Measurements from ENCODE around the gene ABCC5. TPM values are rescaled to one million over a fixed set of nuclear protein-coding genes. Genes with fewer than 3 reads are reported as not detected.
"Not testable (repeated sequence)": the region's sequence is repeated elsewhere in the genome, so short reads cannot be mapped to it uniquely, and the experiment has no call there.

Gene ABCC5
- total and polyA plus RNA-seq, 2 experiments from 2014 or later = 14.7 to 17.1 TPM

GRCh38 chr3:184042617-184043016 is 24.9 kb upstream of the ABCC5 start:
- Histone ChIP-seq H3K9me2 (ENCODE audit: insufficient read depth) (no peaks in the 10 kb centered on the region), H3F3A (ENCODE audit: insufficient read depth) (no peaks in the 10 kb centered on the region), H3K36me3 (ENCODE audit: low read depth) (no peaks in the 10 kb centered on the region), H3K9ac (no peak overlapping the region), H3K79me2 (ENCODE audit: insufficient read depth) (no peaks in the 10 kb centered on the region), H3K9me3 (ENCODE audit: low read depth) (no peaks in the 10 kb centered on the region), H3K4me3 (no peak overlapping the region), H3K4me1 (ENCODE audit: insufficient read depth) (no peaks in the 10 kb centered on the region), H4K20me1 (ENCODE audit: insufficient read depth) (no peaks in the 10 kb centered on the region), H3K27ac (no peak overlapping the region), H3K4me2 (ENCODE audit: unreplicated experiment) (no peak overlapping the region), H3K27me3 (replicated peaks; ENCODE audit: insufficient read depth) (no peaks in the 10 kb centered on the region), H2AFZ (no peak overlapping the region)
- DNase-seq = no peak
- WGBS, 2 experiments (ENCODE audit: low coverage in 1 of 2, low lambda C conversion rate in 2 of 2, missing lambda C conversion rate in 2 of 2) = 73 to 94% methylated on average over 1 of the region's 1 CpG
- in situ Hi-C loops (cut with MboI) = no loop called here
- no peak for TF ChIP-seq EZH2 (IDR thresholded peaks at IDR 0.05; ENCODE audit: insufficient read depth, poor library complexity, severe bottlenecking)

- Histone ChIP-seq H3K79me2 (ENCODE audit: insufficient read depth) (no peaks in the 10 kb centered on the region), H3K9me2 (ENCODE audit: insufficient read depth) (no peaks in the 10 kb centered on the region), H3K4me1 (ENCODE audit: insufficient read depth) (no peaks in the 10 kb centered on the region), H3K9ac (no peak overlapping the region), H3K27me3 (replicated peaks; ENCODE audit: insufficient read depth) (no peaks in the 10 kb centered on the region; the same call in 1 of the 2 replicates), H4K20me1 (ENCODE audit: insufficient read depth) (no peaks in the 10 kb centered on the region), H3K9me3 (ENCODE audit: low read depth) (no peaks in the 10 kb centered on the region), H2AFZ (no peak overlapping the region), H3K36me3 (ENCODE audit: low read depth) (no peaks in the 10 kb centered on the region), H3K27ac (no peak overlapping the region), H3F3A (ENCODE audit: insufficient read depth) (no peaks in the 10 kb centered on the region), H3K4me2 (ENCODE audit: unreplicated experiment) (no peak overlapping the region), H3K4me3 (no peak overlapping the region)
- DNase-seq = peak; percentile 70
- WGBS, 2 experiments (ENCODE audit: low coverage in 1 of 2, low lambda C conversion rate in 2 of 2, missing lambda C conversion rate in 2 of 2) = 29 to 30% methylated on average over 3 of the region's 3 CpGs
- in situ Hi-C loops (cut with MboI) = no loop called here
- TF ChIP-seq EZH2phosphoT487 (IDR thresholded peaks at IDR 0.05; ENCODE audit: insufficient read depth, low read depth) (no peak), EZH2 (IDR thresholded peaks at IDR 0.05; ENCODE audit: insufficient read depth, poor library complexity, severe bottlenecking) (no peak)
Observed at GRCh38 chr3:184040010-184040409, 22.3 kb upstream of the ABCC5 start.

GRCh38 chr3:184039414-184039813 is 21.7 kb upstream of the ABCC5 start:
- H3K36me3 ChIP-seq (ENCODE audit: low read depth) = no peaks in the 10 kb centered on the region
- 79 to 83% methylated on average over 5 of the region's 5 CpGs for WGBS, 2 experiments (ENCODE audit: low coverage in 1 of 2, low lambda C conversion rate in 2 of 2, missing lambda C conversion rate in 2 of 2)
- H3K9me3 ChIP-seq (ENCODE audit: low read depth) = no peaks in the 10 kb centered on the region
- no peak for TF ChIP-seq EZH2 (IDR thresholded peaks at IDR 0.05; ENCODE audit: insufficient read depth, poor library complexity, severe bottlenecking)
- TF ChIP-seq EZH2phosphoT487 (IDR thresholded peaks at IDR 0.05; ENCODE audit: insufficient read depth, low read depth) = no peak
- H3K79me2 ChIP-seq (ENCODE audit: insufficient read depth) = no peaks in the 10 kb centered on the region
- in situ Hi-C loops (cut with MboI) = no loop called here
- H3K9me2 ChIP-seq (ENCODE audit: insufficient read depth) = no peaks in the 10 kb centered on the region
- H3K4me2 ChIP-seq (ENCODE audit: unreplicated experiment) = no peak overlapping the region
- no peak overlapping the region for H3K27ac ChIP-seq
- H3K9ac ChIP-seq = no peak overlapping the region
- no peaks in the 10 kb centered on the region for H3F3A ChIP-seq (ENCODE audit: insufficient read depth)
- peak; percentile 12 for DNase-seq
- no peaks in the 10 kb centered on the region for H4K20me1 ChIP-seq (ENCODE audit: insufficient read depth)
- H2AFZ ChIP-seq = no peak overlapping the region
- H3K27me3 ChIP-seq (replicated peaks; ENCODE audit: insufficient read depth) = no peaks in the 10 kb centered on the region; the same call in 1 of the 2 replicates
- no peaks in the 10 kb centered on the region for H3K4me1 ChIP-seq (ENCODE audit: insufficient read depth)
- no peak overlapping the region for H3K4me3 ChIP-seq

- H3K9ac ChIP-seq; H3K4me2 ChIP-seq (ENCODE audit: unreplicated experiment); H4K20me1 ChIP-seq (ENCODE audit: insufficient read depth); DNase-seq; H3K27me3 ChIP-seq (replicated peaks; ENCODE audit: insufficient read depth); H3K79me2 ChIP-seq (ENCODE audit: insufficient read depth); in situ Hi-C loops (cut with MboI); H3K4me1 ChIP-seq (ENCODE audit: insufficient read depth); H3K36me3 ChIP-seq (ENCODE audit: low read depth); H3K9me2 ChIP-seq (ENCODE audit: insufficient read depth); H3K27ac ChIP-seq; H3K4me3 ChIP-seq; H3K9me3 ChIP-seq (ENCODE audit: low read depth); H3F3A ChIP-seq (ENCODE audit: insufficient read depth); H2AFZ ChIP-seq: not testable (repeated sequence)
- 70 to 78% methylated on average over 5 to 9 of the region's 9 CpGs for WGBS, 2 experiments (ENCODE audit: low coverage in 1 of 2, low lambda C conversion rate in 2 of 2, missing lambda C conversion rate in 2 of 2)
Observed at GRCh38 chr3:184038307-184038706, 20.6 kb upstream of the ABCC5 start.

- Histone ChIP-seq H3K9me2 (ENCODE audit: insufficient read depth) (no peaks in the 10 kb centered on the region), H3K9ac (no peak overlapping the region), H3K79me2 (ENCODE audit: insufficient read depth) (no peaks in the 10 kb centered on the region), H3K4me2 (ENCODE audit: unreplicated experiment) (no peak overlapping the region), H2AFZ (no peak overlapping the region), H3K9me3 (ENCODE audit: low read depth) (no peaks in the 10 kb centered on the region), H3K27me3 (replicated peaks; ENCODE audit: insufficient read depth) (peaks cover 10% of the 10 kb centered on the region; the same call in 1 of the 2 replicates), H3K27ac (no peak overlapping the region), H4K20me1 (ENCODE audit: insufficient read depth) (no peaks in the 10 kb centered on the region), H3K4me1 (ENCODE audit: insufficient read depth) (no peaks in the 10 kb centered on the region), H3K4me3 (no peak overlapping the region), H3K36me3 (ENCODE audit: low read depth) (no peaks in the 10 kb centered on the region), H3F3A (ENCODE audit: insufficient read depth) (no peaks in the 10 kb centered on the region)
- no peak for DNase-seq
- TF ChIP-seq EZH2 (IDR thresholded peaks at IDR 0.05; ENCODE audit: insufficient read depth, poor library complexity, severe bottlenecking) (no peak), EZH2phosphoT487 (IDR thresholded peaks at IDR 0.05; ENCODE audit: insufficient read depth, low read depth) (no peak)
- WGBS, 2 experiments (ENCODE audit: low coverage in 1 of 2, low lambda C conversion rate in 2 of 2, missing lambda C conversion rate in 2 of 2) = 42 to 53% methylated on average over 7 of the region's 7 CpGs
- in situ Hi-C loops (cut with MboI) = no loop called here
Observed at GRCh38 chr3:184037816-184038215, 20.1 kb upstream of the ABCC5 start.
